AG09319 (cell line): Measurements from ENCODE around the gene MED23.

Source experiments
- DNase-seq: peaks from one replicate; pipeline ENCODE4 v3.0.0-alpha.2; 2010; ENCODE audit warnings: low read depth; ENCODE audit errors: extremely low read depth
- CTCF ChIP-seq: IDR thresholded peaks from 2 replicates; pipeline ENCODE4 v1.5.1; 2011; ENCODE audit warnings: low read depth, mild to moderate bottlenecking, inconsistent platforms, low read length, moderate library complexity

Gene MED23

DNA sequence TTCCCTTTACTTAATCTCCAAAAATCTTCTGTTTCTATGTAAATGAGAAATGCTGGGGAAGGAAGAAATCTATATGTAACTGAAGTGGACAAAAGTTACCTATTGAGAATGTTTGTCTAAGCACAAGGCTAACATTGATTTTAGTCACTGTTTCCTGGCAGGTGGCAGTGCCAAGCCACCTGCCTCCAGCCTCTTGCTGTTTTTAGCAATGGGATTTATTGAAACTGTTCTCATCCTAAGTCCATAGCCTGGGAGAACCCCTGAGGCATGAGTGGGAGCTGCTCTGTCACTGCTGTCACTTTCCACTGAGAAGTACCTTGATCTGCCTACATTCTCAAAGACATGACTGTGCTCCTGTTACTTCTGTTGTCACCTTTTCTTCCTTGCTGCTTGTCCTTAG, 23.7 kb upstream of the MED23 start:
- no peak for TF ChIP-seq CTCF
- DNase-seq: no peak

DNA sequence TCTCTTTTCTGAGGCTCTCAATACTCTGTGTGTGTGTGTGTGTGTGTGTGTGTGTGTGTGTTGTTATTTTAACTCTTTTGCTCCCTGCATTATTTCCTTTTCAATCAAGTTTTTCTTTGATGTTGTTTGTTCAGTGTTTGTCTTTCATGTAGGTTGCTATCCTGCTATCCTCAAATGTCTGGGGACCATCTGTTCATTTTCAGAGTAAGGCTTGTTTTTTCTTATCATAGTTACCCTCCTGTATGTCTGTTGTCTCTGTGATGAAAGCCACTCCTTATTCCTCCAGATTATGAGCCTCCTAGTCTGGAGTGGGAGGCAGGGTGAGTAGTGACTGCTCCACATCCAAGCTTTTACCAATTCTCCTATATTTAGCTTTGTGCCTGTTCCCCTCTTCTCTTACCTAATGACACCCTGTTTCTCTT, 18.2 kb upstream of the MED23 start:
- TF ChIP-seq CTCF: no peak
- DNase-seq: no peak

DNA sequence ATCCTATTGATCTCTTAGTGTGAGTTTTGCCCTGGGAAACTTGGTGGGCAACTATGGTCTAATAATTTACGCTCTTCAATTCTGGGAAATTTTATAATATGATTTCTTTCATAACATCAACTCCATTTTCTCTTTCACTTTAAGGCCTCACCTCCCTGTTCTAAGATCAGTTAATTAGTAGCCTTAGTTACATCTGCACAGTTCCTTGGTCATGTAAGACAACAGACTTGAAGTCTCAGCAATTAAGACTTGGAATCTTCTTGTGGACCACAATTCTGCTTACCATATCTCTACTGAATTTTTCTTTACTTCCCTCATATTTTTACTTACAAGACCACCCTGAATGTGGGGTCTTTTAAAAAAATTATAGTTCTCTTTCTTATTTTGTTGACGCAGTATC, 17.8 kb upstream of the MED23 start:
- TF ChIP-seq CTCF: no peak
- DNase-seq: no peak

GRCh38 chr6:131644921-131645320, 16.9 kb upstream of the MED23 start:
- no peak for DNase-seq
- TF ChIP-seq CTCF: no peak

DNA sequence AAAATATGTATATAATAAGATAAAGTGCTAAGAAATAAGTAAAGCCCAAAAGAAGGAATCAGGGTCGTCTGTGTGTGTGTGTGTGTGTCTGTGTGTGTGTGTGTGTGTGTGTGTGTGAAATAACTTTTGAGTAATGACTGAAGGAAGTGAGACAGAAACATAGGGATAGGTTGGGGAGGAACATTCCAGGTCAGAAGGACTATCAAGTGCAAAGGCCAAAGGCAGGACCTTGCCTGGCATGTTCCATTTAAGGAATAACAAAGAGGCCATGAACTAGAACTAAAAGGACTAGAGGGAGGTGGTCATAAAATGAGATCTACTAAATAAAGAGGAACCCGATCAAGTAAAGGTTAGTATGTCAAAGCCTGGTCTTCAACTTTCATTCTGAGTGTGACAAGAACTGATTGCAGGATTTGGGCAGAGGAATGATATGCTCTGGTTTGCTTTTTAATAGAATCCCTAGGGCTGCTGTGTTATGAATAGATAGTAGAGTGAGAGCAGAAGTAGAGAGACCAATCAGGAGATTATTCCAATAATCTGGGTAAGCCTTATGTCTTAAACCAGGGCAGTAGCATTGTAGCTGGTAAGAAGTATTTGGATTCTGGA, 15.9 kb upstream of the MED23 start:
- TF ChIP-seq CTCF: no peak
- DNase-seq: no peak

DNA sequence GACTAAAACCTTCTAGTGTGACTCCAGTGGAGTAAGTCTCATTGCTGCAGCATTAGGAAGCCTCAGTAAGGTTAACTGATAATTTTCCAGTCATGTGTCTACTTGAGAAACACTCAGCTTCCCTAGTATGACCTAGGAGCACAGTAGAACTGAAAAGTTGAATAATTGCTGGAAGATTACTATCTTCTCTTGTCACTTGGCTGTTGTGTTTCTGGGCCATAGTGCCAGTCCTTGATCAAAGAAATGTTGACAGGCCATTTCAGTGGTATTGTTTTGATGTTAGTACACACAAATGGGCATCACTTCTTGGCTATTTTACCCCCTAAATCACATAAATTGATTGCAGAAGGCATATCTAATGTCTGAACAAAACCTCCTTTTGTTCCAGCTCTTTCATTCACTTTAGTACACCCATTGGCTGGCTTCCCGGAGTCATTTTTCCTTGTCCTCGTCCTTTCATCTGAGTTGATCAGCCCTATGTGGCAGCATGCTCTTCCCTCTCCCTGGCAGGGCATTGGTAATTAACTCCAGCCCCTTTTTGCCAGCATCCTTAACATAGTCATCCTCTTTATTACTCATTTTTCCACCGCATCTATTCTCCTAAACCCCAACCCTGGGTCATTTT, 15.1 kb upstream of the MED23 start:
- no peak for DNase-seq
- TF ChIP-seq CTCF: no peak

DNA sequence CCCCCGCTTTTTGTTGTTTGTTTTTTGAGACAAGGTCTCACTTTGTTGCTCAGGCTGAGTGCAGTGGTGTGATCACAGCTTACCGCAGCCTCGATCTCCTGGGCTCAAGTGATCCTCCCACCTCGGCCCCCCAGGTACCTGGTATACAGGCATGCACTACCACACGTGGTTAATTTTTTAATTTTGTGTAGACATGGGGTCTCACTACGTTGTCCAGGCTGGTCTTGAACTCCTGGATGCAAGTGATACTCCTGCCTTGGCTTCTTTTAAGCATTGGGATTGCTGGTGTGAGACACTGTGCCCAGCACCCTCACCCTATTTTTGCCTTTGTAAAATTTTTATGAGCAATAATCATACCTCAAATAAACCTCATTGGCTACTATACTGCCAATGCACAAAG, 14.5 kb upstream of the MED23 start:
- no peak for TF ChIP-seq CTCF
- no peak for DNase-seq
